GF-D8 (cell line): Measurements from ENCODE around the gene ZNF385D.
"Not testable (repeated sequence)": the region's sequence is repeated elsewhere in the genome, so short reads cannot be mapped to it uniquely, and the experiment has no call there.

Source experiments
- DNase-seq: peaks from one replicate; lab custom pipeline; 2025; lab: John Stamatoyannopoulos, UW

The ZNF385D gene

DNA sequence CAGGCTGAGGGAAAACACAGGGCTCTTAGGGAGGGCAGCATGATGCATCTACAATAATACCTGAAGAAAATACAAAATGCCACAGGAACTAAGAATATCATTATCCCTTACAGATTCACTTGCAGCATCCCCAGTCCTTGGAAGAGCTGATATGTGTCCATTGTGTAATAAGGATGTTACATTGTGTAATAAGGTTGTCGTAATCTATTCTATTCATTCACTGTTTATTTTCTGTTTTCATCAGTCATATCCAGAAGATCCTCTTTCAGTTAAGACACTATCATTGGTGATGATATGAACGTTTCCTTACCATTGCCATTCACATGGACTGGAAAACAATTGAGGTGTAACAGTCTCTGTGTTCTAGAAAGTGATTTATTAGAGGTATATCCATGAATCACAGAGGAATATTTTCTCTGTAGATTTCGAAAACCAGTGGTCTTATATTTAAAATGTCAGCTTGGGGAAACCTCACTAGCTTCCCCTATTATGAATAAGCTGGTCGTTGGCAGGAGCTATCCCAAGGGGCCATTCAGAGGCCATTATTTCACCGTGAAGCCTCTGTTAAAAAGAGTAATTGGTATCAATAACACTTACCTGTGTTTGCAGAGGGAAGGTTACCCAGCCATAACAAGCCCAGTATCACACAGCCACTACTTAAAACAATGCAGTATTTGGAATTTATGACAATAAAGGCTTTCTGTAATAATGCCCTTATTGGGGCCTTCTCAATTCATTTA lies 241.1 kb downstream of the ZNF385D start:
- DNase-seq, result no peak

DNA sequence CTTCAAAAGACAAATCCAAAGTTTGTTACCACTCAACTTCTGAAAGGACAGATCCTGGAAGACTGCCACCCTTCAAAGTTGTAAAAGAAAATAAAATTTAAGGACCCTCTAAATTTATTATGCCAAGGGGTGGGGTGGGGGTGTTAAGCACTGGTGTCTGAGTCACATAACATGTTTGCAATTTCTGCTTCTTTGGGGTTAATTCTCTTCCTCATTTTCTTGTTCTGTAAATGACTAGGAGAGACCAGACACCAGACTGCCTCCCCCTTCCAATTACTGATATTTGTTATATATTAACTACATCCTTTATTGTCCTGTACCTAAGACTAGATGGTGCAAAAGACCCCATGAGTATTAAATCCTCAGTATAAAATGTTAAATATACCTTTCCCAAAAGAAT lies 242.8 kb downstream of the ZNF385D start:
- DNase-seq, result no peak

GRCh38 chr3:21505711-21506460 lies 245.1 kb downstream of the ZNF385D start:
- DNase-seq, result no peak

- no peak for DNase-seq
Observed at GRCh38 chr3:21502656-21503055, 248.4 kb downstream of the ZNF385D start.

DNA sequence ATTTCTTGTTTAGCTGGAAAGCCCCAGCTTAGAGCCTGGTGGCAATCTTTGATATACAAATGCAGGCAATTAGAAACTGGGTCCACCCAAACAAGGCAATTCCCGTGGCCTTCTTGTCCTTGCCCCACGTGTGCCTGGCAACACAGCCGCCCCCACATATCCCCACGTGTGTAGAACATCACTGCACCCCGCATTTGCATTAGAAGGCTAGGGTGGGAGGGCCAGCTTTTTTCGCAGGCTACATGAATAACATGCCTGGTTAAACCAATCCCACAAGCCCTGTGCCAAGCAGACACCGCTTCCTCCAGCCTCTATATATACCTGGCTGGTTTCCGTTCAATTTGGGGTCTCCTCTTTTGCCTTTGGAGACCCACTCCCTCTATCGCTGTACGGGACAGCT lies 250.2 kb downstream of the ZNF385D start:
- DNase-seq, result no peak

DNA sequence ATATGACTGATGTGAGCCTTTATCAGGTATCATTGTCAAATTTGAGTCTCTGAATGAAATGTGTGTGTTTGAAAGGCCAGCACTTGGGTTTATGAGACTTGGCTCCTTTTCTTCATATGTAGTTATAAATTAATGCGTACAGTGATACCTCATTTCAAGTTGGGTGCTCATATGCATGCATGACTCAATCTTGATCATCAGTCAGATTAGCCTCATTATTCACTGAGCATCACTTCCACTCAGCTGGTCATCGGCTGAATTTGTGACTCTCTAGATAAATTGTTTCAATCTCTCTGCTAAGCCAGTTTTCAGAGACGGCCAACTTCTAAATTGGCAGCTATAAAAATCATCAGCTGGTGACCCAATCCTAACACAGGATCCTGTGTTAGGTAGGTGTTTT lies 260.3 kb downstream of the ZNF385D start:
- DNase-seq, result not testable (repeated sequence)

- DNase-seq, result no peak
Observed at GRCh38 chr3:21487520-21487919, 263.5 kb downstream of the ZNF385D start.

DNA sequence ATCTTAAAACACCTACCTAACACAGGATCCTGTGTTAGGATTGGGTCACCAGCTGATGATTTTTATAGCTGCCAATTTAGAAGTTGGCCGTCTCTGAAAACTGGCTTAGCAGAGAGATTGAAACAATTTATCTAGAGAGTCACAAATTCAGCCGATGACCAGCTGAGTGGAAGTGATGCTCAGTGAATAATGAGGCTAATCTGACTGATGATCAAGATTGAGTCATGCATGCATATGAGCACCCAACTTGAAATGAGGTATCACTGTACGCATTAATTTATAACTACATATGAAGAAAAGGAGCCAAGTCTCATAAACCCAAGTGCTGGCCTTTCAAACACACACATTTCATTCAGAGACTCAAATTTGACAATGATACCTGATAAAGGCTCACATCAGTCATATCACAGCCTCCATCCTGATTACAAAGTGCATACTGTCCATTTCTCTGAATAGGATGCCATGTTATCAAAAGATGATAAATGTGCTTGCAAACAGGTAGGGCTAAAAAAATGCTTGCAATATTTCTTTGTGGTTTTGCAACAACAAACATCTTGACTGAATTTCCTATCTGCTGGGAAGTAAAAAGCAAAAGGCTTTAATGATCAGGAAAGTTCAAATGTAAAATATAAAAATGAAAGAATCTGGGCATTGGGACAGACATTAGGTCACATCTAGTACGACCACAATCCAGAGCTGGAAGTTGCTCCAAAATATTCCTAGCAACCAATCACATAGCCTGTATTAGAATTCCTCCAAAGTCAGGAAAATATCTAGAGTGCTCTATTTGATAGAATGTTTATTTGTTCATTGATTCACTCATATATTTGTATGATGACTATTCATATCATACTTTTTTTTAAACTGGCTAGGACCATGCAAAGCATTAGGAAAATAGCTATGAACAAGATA lies 264.7 kb downstream of the ZNF385D start:
- DNase-seq, result not testable (repeated sequence)

GRCh38 chr3:21484828-21485144 lies 266.2 kb downstream of the ZNF385D start:
- no peak for DNase-seq

GRCh38 chr3:21484057-21484827 lies 266.8 kb downstream of the ZNF385D start:
- DNase-seq, result no peak

- no peak for DNase-seq
Observed at GRCh38 chr3:21481991-21482390, 269.0 kb downstream of the ZNF385D start.

DNA sequence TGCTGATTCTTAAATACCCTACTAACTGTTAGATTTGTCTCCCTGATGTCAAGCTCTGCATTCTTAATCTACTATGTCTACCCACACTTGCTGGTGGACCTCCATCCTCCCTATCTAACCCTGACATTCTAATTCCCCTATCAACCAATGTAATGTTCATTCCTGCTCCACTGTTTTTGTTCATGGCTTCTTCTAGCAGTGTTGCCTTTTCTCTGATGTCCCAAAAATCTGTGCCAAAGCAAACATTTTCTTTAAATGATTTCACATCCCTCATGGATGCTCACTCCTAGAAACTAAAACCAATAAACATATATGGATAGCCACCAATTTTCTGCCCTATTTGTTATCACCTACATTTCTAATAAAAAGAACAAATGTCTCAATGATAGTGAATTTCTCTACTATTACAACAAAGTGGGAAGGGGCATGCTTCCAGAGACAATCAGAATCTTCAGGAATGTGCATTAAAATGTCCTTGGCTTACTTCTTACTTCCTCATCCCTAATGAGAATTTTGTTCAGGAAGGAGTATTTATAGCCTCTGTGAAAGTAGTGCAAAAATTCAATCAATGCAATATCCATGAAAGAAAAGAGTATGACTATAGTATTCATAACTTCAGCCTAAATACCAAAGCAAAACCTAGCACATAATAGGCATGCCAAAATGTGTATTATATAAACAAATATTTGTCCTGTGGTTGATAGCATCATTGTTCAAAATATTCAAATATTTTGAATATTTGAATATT lies 273.3 kb downstream of the ZNF385D start:
- DNase-seq, result no peak

DNA sequence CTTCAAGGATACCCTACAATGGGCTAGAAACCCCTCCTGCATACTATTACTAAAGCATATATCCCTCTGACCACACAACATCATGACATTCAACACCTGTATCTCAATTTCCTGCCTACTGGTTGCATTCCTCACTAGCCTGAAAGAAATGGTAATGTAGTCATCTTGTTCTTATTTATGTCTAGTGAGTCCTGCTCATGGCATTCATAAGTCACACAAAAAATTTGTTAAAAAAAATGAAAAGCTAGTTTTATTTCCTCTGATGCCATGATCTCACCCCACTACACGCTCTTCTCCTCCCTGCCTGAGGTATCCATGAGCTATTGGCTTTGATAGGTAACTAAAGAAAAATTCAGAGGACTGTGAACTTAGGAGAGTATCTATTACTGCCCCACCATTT lies 284.5 kb downstream of the ZNF385D start:
- DNase-seq, result no peak

DNA sequence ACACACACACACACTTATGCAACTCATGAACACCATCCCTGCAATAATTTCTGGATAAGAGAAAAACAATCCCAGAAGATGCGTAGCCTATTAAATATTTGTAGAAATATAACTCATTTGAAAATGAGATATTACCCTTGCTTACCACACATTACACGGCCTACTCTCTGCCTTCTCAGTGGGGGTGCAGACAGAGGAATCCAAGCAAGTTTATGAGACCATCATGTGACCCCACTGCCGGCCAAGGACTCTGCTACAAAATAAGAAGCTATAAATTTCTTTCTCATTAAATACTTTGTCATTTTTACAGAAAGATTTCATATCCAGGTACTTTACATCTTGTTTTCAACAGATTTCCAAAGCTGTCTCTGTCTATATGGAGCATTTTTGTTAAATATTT lies 286.3 kb downstream of the ZNF385D start:
- DNase-seq, result no peak

GRCh38 chr3:21463319-21463718 lies 287.7 kb downstream of the ZNF385D start:
- DNase-seq, result no peak

DNA sequence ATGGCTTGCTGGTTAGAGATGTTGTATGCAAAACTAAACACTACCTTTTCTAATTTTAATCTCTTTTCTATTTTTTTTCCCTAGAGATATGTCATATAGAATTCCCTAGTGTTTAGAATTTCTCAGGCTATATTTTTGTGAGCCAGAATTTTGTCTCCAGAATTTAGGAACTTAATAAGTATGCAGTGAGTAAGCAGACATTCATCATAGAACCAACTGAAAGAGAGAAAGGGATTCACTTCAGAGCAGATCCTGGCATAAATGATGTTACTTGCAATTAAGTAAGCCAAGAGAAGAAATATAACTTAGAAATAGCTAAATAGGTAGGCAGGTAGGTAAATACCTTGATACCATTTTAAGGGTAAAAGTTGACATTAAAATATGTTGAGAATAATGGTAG lies 288.9 kb downstream of the ZNF385D start:
- no peak for DNase-seq

GRCh38 chr3:21457084-21457483 lies 293.9 kb downstream of the ZNF385D start:
- no peak for DNase-seq

GRCh38 chr3:21449738-21450137 lies 301.3 kb downstream of the ZNF385D start:
- no peak for DNase-seq

DNA sequence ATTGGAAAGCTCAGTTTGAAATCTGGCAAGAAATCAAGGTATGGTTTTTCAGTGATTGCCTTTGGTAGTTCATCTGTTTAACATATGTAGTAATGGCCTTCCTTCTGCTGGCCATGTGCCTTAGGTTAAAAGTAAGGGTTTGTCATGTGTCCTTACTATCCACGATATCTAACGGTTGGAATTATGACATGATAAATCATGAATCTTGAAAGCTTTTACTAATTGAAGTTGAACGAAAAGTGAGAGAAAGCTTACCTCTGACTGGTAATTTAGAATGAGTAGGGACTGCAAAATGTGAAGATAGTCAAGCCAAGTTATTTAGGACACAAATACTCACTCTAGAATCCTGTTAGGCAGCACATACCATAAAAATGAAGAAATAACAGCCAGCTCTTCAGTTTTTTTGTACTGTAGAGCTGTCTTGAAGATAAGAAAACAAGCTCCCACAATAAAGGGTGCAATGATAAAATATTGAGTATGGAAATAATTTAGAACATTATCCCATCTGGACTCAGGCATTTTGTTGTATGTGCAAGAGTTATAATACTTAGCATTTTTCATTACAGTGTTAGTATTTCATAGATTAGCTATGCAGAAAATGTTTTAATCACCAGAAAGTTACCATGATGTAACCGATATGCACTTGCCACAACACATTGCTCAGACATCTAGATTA lies 303.4 kb downstream of the ZNF385D start:
- DNase-seq, result no peak

GRCh38 chr3:21446945-21447475 lies 304.0 kb downstream of the ZNF385D start:
- DNase-seq, result no peak
